CD4-positive, alpha-beta T cell (primary cell): ENCODE measurements around the gene ANKRD13B. TPM values are rescaled to one million over a fixed set of nuclear protein-coding genes. Genes with fewer than 3 reads are reported as not detected.

Experiments used
- ATAC-seq: fragments of 200-7000 bp; cut with Tn5 transposase; one replicate; pipeline ENCODE4 v1.10.0; 2022; ENCODE audit warnings: mild to moderate bottlenecking; ENCODE audit not compliant: poor library complexity
- CTCF ChIA-PET: fragments of 350-600 bp; sonication (Branson Sonifier 250); formaldehyde crosslinking; loops from one replicate; lab custom pipeline; 2021; ENCODE audit warnings: antibody characterized with exemption, inconsistent platforms; lab: Charles Lee
- POLR2A ChIA-PET: fragments of 350-600 bp; sonication (Branson Sonifier 250); formaldehyde crosslinking; loops from one replicate; lab custom pipeline; 2021; ENCODE audit warnings: antibody characterized with exemption, inconsistent platforms; lab: Charles Lee
- DNase-seq, 14 experiments: peaks; one replicate each; pipeline ENCODE4 v3.0.0-alpha.2; 2013 to 2020; ENCODE audit warnings: mixed read lengths in 2 of 14
- H3K27ac ChIP-seq, 2 donors: one replicate each; pipeline versions ENCODE4 v1.5.1 to v1.7.0; 2013; ENCODE audit warnings: low read length in 2 of 2, low read depth in 1 of 2, mild to moderate bottlenecking in 1 of 2
- H3K27me3 ChIP-seq, 2 experiments: 1 replicate in 1 of 2; 2 replicates in 1 of 2; pipeline versions ENCODE4 v1.6.1 to v1.7.0; 2013; ENCODE audit warnings: low read length in 2 of 2, control low read depth in 1 of 2, mild to moderate bottlenecking in 1 of 2, moderate library complexity in 1 of 2; ENCODE audit not compliant: insufficient read depth in 2 of 2, control insufficient read depth in 1 of 2
- H3K36me3 ChIP-seq: one replicate; pipeline ENCODE4 v1.6.1; 2013; ENCODE audit warnings: low read length, control low read depth; ENCODE audit not compliant: insufficient read depth
- H3K4me1 ChIP-seq: one replicate; pipeline ENCODE4 v1.6.1; 2013; ENCODE audit warnings: low read length, control low read depth; ENCODE audit not compliant: insufficient read depth
- H3K4me3 ChIP-seq: one replicate; pipeline ENCODE4 v1.5.1; 2013; ENCODE audit warnings: mild to moderate bottlenecking, low read length, moderate library complexity
- H3K9me3 ChIP-seq, 2 experiments: 1 replicate in 1 of 2; 2 replicates in 1 of 2; pipeline versions ENCODE4 v1.6.1 to v1.7.0; 2013; ENCODE audit warnings: low read length in 2 of 2, mild to moderate bottlenecking in 2 of 2, control low read depth in 1 of 2, moderate library complexity in 1 of 2; ENCODE audit not compliant: control insufficient read depth in 1 of 2, insufficient read depth in 1 of 2
- H3K27ac Mint-ChIP-seq: one replicate; pipeline ENCODE4 v1.8.0; 2020; ENCODE audit warnings: mixed read lengths
- H3K27me3 Mint-ChIP-seq: one replicate; pipeline ENCODE4 v1.8.0; 2021; ENCODE audit warnings: mixed read lengths
- H3K36me3 Mint-ChIP-seq: one replicate; pipeline ENCODE4 v1.8.0; 2021; ENCODE audit warnings: low read depth, mixed read lengths
- H3K4me1 Mint-ChIP-seq: one replicate; pipeline ENCODE4 v1.8.0; 2021; ENCODE audit warnings: low read depth, mixed read lengths
- H3K4me3 Mint-ChIP-seq: one replicate; pipeline ENCODE4 v1.8.0; 2020; ENCODE audit warnings: mild to moderate bottlenecking, mixed read lengths
- H3K9me3 Mint-ChIP-seq: one replicate; pipeline ENCODE4 v1.8.0; 2020; ENCODE audit warnings: mixed read lengths
- intact Hi-C, 2 experiments: fragments of 100-400 bp; cut with DNase I in 1 of 2; cut with micrococcal nuclease in 1 of 2; formaldehyde crosslinking; loops; one replicate each; pipeline versions ENCODE4 v1.15.1 to v1.9.0; 2023 to 2025; cut with DNase I, micrococcal nuclease
- total RNA-seq, 174 experiments: library from RNA in 2 of 174; stranded (reverse) in 2 of 174; gene quantifications; one replicate each; pipeline ENCODE4 v1.2.3 and lab custom pipeline; 2021 to 2026
- TF ChIP-seq, protein P1 (sequence below): fragments of 200-600 bp; IDR thresholded peaks from one replicate; pipeline ENCODE4 v1.8.0; 2022; ENCODE audit warnings: antibody characterized with exemption, mild to moderate bottlenecking

Gene ANKRD13B
- total RNA-seq, 2 experiments from 2014 or later, result 2.1 to 3.0 TPM

DNA sequence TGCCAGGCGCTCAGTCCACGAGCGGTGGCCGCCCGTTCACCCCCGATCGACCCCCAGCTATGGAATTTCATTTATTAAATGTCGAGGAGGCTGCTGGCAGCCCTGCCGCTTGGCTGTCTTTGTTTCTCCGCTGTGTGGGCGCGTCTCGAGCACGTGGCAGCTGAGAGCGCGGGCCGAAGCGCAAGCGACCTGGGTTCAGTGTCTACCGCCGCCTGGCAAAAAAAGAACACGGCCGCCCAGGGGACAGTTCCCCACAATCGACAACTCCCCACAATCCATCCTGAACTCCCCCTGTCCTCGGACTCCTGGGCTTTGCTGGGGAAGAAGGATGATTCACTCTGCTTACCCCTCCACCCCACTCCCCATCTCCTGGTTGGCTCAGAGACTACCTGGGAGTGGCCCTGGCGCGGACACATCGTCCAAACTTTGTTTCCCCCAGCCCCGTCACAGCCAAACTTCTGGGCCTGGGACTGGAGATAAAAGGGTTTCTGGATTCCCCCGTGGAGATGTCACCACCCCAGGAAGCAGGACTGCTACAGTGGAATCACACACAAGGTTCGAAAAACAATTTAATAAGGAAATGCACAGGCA lies 1.7 kb upstream of the ANKRD13B start:
- H3K4me3 ChIP-seq, result peak overlapping the region; percentile 67

DNA sequence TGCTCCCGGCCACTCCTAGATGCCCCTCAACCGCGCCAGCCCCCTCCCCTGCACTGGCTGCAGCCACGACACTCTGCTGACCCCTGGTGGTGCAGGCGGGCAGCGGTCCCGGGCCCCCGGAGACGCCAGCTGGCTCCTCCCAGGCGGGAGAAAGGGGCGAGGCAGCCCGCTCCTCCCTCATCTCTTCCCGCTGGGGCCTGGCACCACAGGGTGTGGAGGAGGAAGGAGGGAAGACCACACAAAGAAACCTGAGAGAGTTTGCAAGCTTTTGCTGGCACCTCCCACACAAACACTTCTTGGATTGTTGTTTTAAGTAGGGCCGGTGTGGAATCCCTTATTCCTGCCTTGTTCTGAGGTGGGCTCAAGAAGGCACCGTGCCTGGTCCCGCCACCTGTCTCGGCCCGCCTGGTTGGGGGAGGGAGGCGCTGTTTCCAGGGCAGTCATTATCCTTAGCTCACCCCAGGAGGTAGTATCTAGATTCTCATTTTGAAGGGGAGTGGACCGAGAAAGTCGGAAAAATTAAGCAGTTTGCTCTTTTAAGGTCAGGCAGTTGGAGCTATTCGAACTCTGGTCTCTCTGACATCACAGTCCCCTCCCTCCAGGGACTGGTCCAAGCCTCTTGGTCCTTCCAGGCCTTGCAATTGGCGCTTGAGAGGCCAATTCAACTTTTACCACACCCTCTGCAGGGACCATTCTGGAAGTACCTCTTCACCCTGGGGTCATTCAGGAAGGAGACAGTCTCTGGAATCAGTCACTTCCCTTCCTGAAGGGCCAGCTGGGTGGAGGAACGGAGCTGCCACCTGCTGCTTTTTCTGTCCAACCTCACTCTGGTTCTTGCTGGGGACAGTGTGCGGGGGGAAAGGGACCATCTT lies 959 bp upstream of the ANKRD13B start:
- Mint-ChIP-seq H3K27me3 (no peaks in the 10 kb centered on the region), H3K4me1 (peaks cover 50% of the 10 kb centered on the region), H3K36me3 (peaks cover 4% of the 10 kb centered on the region), H3K27ac (peak overlapping the region; percentile 18), H3K4me3 (peak overlapping the region; percentile 92), H3K9me3 (no peaks in the 10 kb centered on the region)
- H3K4me3 ChIP-seq, result peak overlapping the region; percentile 67
- POLR2A ChIA-PET, result interaction anchor here (1.0 to 3.2 kb wide), 9 partner anchors 11 to 338 kb away, joined by 3 to 29 read pairs (median 4); partner anchors contain the start of genes ABHD15 and SSH2
- peak; percentile 22 for ATAC-seq
- no peak overlapping the region for H3K27ac ChIP-seq
- no peaks in the 10 kb centered on the region for H3K27me3 ChIP-seq
- peaks cover 67% of the 10 kb centered on the region for H3K4me1 ChIP-seq
- intact Hi-C loops, result loop anchor here in 1 of 2 experiments (1.0 kb wide), 1 partner anchor 12 kb away; no protein-coding TSS in a partner anchor
- CTCF ChIA-PET, result interaction anchor here (0.6 to 4.9 kb wide), 13 partner anchors 8 to 114 kb away, joined by 3 to 96 read pairs (median 5); partner anchors contain the start of genes ABHD15, CORO6 and TP53I13
- no peaks in the 10 kb centered on the region for H3K36me3 ChIP-seq
- no peaks in the 10 kb centered on the region for H3K9me3 ChIP-seq
- peak; percentile 55 to 86 (median 71) for DNase-seq
- TF ChIP-seq, protein P1, sequence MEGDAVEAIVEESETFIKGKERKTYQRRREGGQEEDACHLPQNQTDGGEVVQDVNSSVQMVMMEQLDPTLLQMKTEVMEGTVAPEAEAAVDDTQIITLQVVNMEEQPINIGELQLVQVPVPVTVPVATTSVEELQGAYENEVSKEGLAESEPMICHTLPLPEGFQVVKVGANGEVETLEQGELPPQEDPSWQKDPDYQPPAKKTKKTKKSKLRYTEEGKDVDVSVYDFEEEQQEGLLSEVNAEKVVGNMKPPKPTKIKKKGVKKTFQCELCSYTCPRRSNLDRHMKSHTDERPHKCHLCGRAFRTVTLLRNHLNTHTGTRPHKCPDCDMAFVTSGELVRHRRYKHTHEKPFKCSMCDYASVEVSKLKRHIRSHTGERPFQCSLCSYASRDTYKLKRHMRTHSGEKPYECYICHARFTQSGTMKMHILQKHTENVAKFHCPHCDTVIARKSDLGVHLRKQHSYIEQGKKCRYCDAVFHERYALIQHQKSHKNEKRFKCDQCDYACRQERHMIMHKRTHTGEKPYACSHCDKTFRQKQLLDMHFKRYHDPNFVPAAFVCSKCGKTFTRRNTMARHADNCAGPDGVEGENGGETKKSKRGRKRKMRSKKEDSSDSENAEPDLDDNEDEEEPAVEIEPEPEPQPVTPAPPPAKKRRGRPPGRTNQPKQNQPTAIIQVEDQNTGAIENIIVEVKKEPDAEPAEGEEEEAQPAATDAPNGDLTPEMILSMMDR, result peak; percentile 94

More for the DNA sequence above, 1.7 kb upstream of the ANKRD13B start:
- DNase-seq (peak in 4 of 14 experiments; percentile 25 to 61 (median 52)), ATAC-seq (no peak)
- H3K27ac Mint-ChIP-seq, result no peak overlapping the region
- Histone ChIP-seq H3K27ac (no peak overlapping the region), H3K36me3 (no peaks in the 10 kb centered on the region), H3K4me1 (peaks cover 74% of the 10 kb centered on the region), H3K27me3 (no peaks in the 10 kb centered on the region), H3K9me3 (no peaks in the 10 kb centered on the region)
- CTCF ChIA-PET, result interaction anchor here (1.1 to 4.9 kb wide), 8 partner anchors 11 to 114 kb away, joined by 3 to 96 read pairs (median 12); partner anchors contain the start of genes ABHD15 and TP53I13
- H3K36me3 Mint-ChIP-seq, result peaks cover 4% of the 10 kb centered on the region
- no peaks in the 10 kb centered on the region for H3K27me3 Mint-ChIP-seq
- no peaks in the 10 kb centered on the region for H3K9me3 Mint-ChIP-seq
- intact Hi-C loops, result loop anchor here in 1 of 2 experiments (1.0 kb wide), 1 partner anchor 11 kb away; no protein-coding TSS in a partner anchor
- POLR2A ChIA-PET, result interaction anchor here (1.8 to 3.2 kb wide), 4 partner anchors 10 to 26 kb away, joined by 8 to 29 read pairs (median 21); partner anchors contain the start of gene ABHD15
- TF ChIP-seq, protein P1, result no peak
- peaks cover 57% of the 10 kb centered on the region for H3K4me1 Mint-ChIP-seq
- peak overlapping the region; percentile 92 for H3K4me3 Mint-ChIP-seq
